GM12875 (cell line): ENCODE data around the gene FRMD4A.

ENCODE experiments used
- H3K4me3 ChIP-seq: one replicate; pipeline ENCODE4 v1.5.1; 2011; ENCODE audit warnings: low read depth, low read length, control low read depth
- TF ChIP-seq, protein P1 (sequence below): IDR thresholded peaks from 2 replicates; pipeline ENCODE4 v1.5.1; 2011; ENCODE audit warnings: low read depth, mild to moderate bottlenecking, control low read depth, inconsistent platforms, low read length, moderate library complexity, borderline replicate concordance; ENCODE audit not compliant: insufficient read depth

The FRMD4A gene

DNA sequence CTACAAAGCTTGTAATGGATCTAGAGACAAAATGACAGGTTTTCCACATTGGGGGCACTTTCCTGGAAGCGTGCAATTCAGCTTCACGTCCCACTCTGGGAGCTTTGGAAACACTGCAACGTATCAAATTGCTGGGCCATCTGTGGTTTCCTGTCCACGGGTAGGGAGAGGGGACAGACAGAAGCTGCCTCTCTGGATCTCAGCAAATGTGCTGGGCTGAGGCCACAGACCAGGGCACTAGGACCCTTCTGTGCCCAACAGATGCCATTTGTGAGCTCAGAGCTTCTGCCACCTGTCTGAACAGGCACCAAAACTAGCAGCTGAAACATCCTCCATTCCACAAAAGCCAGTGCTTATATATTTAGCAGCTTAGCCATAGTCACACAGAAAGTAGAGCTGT, 40.9 kb upstream of the FRMD4A start:
- TF ChIP-seq, protein P1, sequence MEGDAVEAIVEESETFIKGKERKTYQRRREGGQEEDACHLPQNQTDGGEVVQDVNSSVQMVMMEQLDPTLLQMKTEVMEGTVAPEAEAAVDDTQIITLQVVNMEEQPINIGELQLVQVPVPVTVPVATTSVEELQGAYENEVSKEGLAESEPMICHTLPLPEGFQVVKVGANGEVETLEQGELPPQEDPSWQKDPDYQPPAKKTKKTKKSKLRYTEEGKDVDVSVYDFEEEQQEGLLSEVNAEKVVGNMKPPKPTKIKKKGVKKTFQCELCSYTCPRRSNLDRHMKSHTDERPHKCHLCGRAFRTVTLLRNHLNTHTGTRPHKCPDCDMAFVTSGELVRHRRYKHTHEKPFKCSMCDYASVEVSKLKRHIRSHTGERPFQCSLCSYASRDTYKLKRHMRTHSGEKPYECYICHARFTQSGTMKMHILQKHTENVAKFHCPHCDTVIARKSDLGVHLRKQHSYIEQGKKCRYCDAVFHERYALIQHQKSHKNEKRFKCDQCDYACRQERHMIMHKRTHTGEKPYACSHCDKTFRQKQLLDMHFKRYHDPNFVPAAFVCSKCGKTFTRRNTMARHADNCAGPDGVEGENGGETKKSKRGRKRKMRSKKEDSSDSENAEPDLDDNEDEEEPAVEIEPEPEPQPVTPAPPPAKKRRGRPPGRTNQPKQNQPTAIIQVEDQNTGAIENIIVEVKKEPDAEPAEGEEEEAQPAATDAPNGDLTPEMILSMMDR, result no peak
- no peak overlapping the region for H3K4me3 ChIP-seq

DNA sequence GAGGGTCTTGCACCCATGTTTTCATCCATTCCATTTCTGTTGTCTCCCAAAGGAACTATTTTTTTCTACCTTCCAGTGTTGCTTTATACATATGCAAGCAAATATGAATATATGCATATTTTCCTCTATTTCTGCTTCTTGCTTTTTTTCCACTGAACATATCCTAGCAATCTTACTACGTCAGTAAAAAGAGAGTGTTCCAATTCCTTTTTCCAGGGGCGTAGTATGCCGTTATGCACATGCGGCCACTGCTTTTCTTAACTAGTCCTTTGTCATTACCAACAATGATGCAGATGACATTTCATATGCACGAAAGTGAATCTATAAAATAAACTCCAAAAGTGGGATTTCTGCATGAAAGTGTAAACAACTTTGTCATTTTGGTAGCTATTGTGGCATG, 40.2 kb upstream of the FRMD4A start:
- no peak overlapping the region for H3K4me3 ChIP-seq
- TF ChIP-seq, protein P1, result no peak

DNA sequence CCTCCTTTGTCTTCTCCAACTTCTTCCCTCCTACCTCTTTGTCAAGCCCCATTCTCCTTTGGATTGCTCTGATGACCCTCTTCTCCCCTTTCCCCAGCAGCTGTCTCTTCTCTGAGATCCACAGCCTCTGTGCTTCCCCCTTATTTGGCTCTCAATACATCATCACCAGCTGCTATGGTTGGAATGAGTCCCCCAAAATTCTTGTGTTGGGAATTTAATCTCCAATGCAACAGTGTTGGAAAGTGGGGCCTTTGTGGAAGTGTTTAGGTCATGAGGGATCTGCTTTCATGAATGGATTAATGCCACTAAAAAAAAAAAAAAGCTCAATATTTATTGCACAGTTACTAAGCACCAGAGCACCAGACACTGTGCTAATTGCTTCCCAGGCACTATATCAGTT, 39.2 kb upstream of the FRMD4A start:
- TF ChIP-seq, protein P1, result no peak
- no peak overlapping the region for H3K4me3 ChIP-seq

DNA sequence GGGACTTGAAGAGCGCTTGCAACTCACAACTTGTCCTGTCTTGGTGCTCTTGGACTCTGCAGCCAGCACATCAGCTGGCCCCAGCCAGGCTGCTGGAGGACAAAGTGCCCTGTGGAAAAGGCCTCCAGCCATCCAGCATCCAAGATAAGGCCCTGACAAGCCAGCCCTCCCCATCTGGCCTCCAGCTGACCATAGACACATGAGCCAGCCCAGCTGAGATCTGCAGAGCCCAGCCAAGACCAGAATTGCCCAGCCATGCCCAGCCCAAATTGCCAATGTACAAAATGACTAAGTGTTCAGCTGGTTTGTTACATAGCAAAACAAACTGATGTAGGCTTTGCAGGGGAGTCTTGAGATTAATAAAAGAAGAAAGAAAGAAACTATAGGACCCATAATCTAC, 36.0 kb upstream of the FRMD4A start:
- TF ChIP-seq, protein P1, result no peak
- H3K4me3 ChIP-seq, result no peak overlapping the region

DNA sequence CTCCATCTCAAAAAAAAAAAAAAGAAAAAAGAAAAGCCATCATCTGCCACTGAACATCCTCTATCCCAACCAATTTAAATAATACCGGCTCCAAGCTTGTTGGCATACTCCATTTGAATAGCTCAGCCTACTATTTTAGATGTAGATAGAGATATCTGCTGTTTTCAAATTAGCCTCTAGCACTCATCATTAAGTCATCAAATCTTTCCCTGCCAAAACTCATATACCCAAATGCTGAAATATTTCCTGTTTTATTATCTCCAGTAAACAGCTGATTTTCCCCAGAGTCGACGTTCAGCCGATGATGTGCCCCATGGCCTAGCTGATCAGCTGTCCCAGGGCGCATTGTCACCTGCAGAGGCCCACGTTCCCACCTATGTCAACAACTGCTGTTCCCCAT, 34.5 kb upstream of the FRMD4A start:
- TF ChIP-seq, protein P1, result no peak
- H3K4me3 ChIP-seq, result no peak overlapping the region

DNA sequence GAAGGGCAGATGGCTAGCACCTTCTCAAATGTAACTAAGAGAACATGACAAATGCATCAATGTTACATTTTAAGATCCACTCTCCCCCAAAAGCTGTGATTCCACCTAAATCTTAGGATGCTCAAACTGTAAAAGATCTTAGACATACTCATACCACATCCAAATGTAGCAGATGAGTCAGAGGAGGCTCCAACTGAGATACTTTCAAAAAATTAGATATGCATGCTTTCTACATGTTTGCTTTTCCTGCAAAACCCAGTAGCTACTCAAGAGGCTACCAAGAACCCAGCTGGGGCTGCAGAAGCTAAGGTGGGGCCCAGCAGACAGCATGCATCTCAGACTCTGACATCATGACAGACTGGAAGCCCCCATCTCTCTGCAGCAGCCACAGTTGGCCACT, 31.4 kb upstream of the FRMD4A start:
- H3K4me3 ChIP-seq, result no peak overlapping the region

DNA sequence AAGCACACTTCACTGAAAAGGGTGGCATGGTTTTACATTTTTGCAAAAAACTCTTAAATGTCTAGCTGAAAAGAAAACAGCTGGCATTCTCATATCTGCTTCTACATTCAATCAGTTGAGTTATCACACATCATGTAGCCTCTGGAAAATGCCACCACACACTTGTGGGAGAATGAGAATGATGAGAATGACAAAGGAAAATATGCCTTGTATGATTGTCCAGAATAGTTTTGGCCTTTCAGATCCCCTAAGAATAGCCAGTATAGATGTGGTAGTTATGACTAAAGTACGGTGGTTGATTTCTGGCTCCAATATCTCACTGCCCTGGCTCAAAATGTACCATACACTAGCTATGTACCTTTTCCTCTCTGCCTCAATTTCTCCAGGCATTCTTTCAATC, 30.2 kb upstream of the FRMD4A start:
- TF ChIP-seq, protein P1, result no peak
- no peak overlapping the region for H3K4me3 ChIP-seq

More for the DNA sequence above, 31.4 kb upstream of the FRMD4A start:
- TF ChIP-seq, protein P1, result no peak
